Activated CD8-positive, alpha-beta T cell treated with anti-CD3 and anti-CD28 coated beads, Interleukin-2, amount 10 ng/mL, durations not matched to agents 7 days and 5 days (primary cell): ENCODE measurements around the gene FRG2C. TPM values are rescaled to one million over a fixed set of nuclear protein-coding genes. Genes with fewer than 3 reads are reported as not detected.
"Not testable (repeated sequence)": the region's sequence is repeated elsewhere in the genome, so short reads cannot be mapped to it uniquely, and the experiment has no call there.

Experiments
- ATAC-seq: fragments of 150-1000 bp; cut with Tn5 transposase; one replicate; pipeline ENCODE4 v1.10.0; 2021; ENCODE audit warnings: moderate library complexity
- CTCF ChIA-PET: fragments of 350-600 bp; sonication (Branson Sonifier 250); formaldehyde crosslinking; loops from one replicate; lab custom pipeline; 2021; ENCODE audit warnings: antibody characterized with exemption; lab: Charles Lee
- POLR2A ChIA-PET: fragments of 350-600 bp; sonication (Branson Sonifier 250); formaldehyde crosslinking; loops from one replicate; lab custom pipeline; 2021; ENCODE audit warnings: antibody characterized with exemption; lab: Charles Lee
- DNase-seq: peaks from one replicate; pipeline ENCODE4 v3.0.0-alpha.2; 2020
- H3K27ac Mint-ChIP-seq: one replicate; pipeline ENCODE4 v1.8.0; 2021; ENCODE audit warnings: mild to moderate bottlenecking, mixed read lengths
- H3K27me3 Mint-ChIP-seq: one replicate; pipeline ENCODE4 v1.8.0; 2021; ENCODE audit warnings: low read depth, mixed read lengths
- H3K36me3 Mint-ChIP-seq: one replicate; pipeline ENCODE4 v1.8.0; 2021; ENCODE audit warnings: low read depth, mixed read lengths
- H3K4me1 Mint-ChIP-seq: one replicate; pipeline ENCODE4 v1.8.0; 2021; ENCODE audit warnings: low read depth, mixed read lengths
- H3K4me3 Mint-ChIP-seq: one replicate; pipeline ENCODE4 v1.8.0; 2021; ENCODE audit warnings: mild to moderate bottlenecking, mixed read lengths
- H3K9me3 Mint-ChIP-seq: one replicate; pipeline ENCODE4 v1.8.0; 2022; ENCODE audit warnings: mixed read lengths; ENCODE audit not compliant: insufficient read depth
- total RNA-seq, 2 experiments: library from RNA; stranded (reverse); gene quantifications; one replicate each; pipeline ENCODE4 v1.2.3, GENCODE V29; 2021

The FRG2C gene
- total RNA-seq, 2 experiments from 2014 or later, result not detected

GRCh38 chr3:75655101-75655904 lies 8.8 kb upstream of the FRG2C start:
- peaks cover 12% of the 10 kb centered on the region for H3K27me3 Mint-ChIP-seq
- H3K36me3 Mint-ChIP-seq, H3K9me3 Mint-ChIP-seq, DNase-seq, H3K27ac Mint-ChIP-seq, H3K4me3 Mint-ChIP-seq, POLR2A ChIA-PET, CTCF ChIA-PET, H3K4me1 Mint-ChIP-seq, ATAC-seq: not testable (repeated sequence)

- H3K36me3 Mint-ChIP-seq, H3K4me3 Mint-ChIP-seq, H3K9me3 Mint-ChIP-seq, CTCF ChIA-PET, DNase-seq, POLR2A ChIA-PET, ATAC-seq, H3K4me1 Mint-ChIP-seq, H3K27ac Mint-ChIP-seq: not testable (repeated sequence)
- H3K27me3 Mint-ChIP-seq, result peaks cover 15% of the 10 kb centered on the region
These were observed 8.2 kb upstream of the FRG2C start for GRCh38 chr3:75655956-75656355.

- ATAC-seq, DNase-seq, H3K36me3 Mint-ChIP-seq, CTCF ChIA-PET, H3K9me3 Mint-ChIP-seq, POLR2A ChIA-PET, H3K4me1 Mint-ChIP-seq, H3K27ac Mint-ChIP-seq: not testable (repeated sequence)
- Mint-ChIP-seq H3K4me3 (peak overlapping the region; percentile 28), H3K27me3 (peaks cover 15% of the 10 kb centered on the region)
These were observed 5.6 kb upstream of the FRG2C start for GRCh38 chr3:75658411-75659107.

- POLR2A ChIA-PET, H3K27ac Mint-ChIP-seq, DNase-seq, CTCF ChIA-PET, H3K36me3 Mint-ChIP-seq, H3K9me3 Mint-ChIP-seq, H3K4me1 Mint-ChIP-seq, ATAC-seq: not testable (repeated sequence)
- Mint-ChIP-seq H3K27me3 (peaks cover 14% of the 10 kb centered on the region), H3K4me3 (peak overlapping the region; percentile 28)
These were observed 5.1 kb upstream of the FRG2C start for GRCh38 chr3:75659108-75659433.

- H3K27me3 Mint-ChIP-seq, result peaks cover 13% of the 10 kb centered on the region
- peaks cover 28% of the 10 kb centered on the region for H3K9me3 Mint-ChIP-seq
- H3K27ac Mint-ChIP-seq, H3K4me1 Mint-ChIP-seq, DNase-seq, CTCF ChIA-PET, ATAC-seq, POLR2A ChIA-PET, H3K4me3 Mint-ChIP-seq: not testable (repeated sequence)
- peaks cover 13% of the 10 kb centered on the region for H3K36me3 Mint-ChIP-seq
These were observed 1.5 kb downstream of the FRG2C start for GRCh38 chr3:75665626-75666025.

- Mint-ChIP-seq H3K4me3 (peak overlapping the region; percentile 2), H3K36me3 (peaks cover 20% of the 10 kb centered on the region), H3K9me3 (peaks cover 30% of the 10 kb centered on the region), H3K27me3 (peaks cover 29% of the 10 kb centered on the region)
- POLR2A ChIA-PET, CTCF ChIA-PET, ATAC-seq, DNase-seq, H3K4me1 Mint-ChIP-seq, H3K27ac Mint-ChIP-seq: not testable (repeated sequence)
These were observed 3.9 kb downstream of the FRG2C start for GRCh38 chr3:75667757-75668701.

GRCh38 chr3:75668759-75669347 lies 4.7 kb downstream of the FRG2C start:
- H3K27me3 Mint-ChIP-seq, result peaks cover 35% of the 10 kb centered on the region
- H3K4me1 Mint-ChIP-seq, POLR2A ChIA-PET, H3K27ac Mint-ChIP-seq, CTCF ChIA-PET, H3K4me3 Mint-ChIP-seq: not testable (repeated sequence)
- H3K9me3 Mint-ChIP-seq, result peaks cover 38% of the 10 kb centered on the region
- peaks cover 20% of the 10 kb centered on the region for H3K36me3 Mint-ChIP-seq
- DNase-seq (peak; percentile 54), ATAC-seq (peak; percentile 23)

- H3K27me3 Mint-ChIP-seq, result peaks cover 35% of the 10 kb centered on the region
- H3K4me1 Mint-ChIP-seq, H3K27ac Mint-ChIP-seq, CTCF ChIA-PET, H3K4me3 Mint-ChIP-seq, POLR2A ChIA-PET, DNase-seq: not testable (repeated sequence)
- peaks cover 38% of the 10 kb centered on the region for H3K9me3 Mint-ChIP-seq
- peak; percentile 44 for ATAC-seq
- peaks cover 20% of the 10 kb centered on the region for H3K36me3 Mint-ChIP-seq
These were observed 5.5 kb downstream of the FRG2C start for GRCh38 chr3:75669348-75670297.

- peak overlapping the region; percentile 47 for H3K27ac Mint-ChIP-seq
- H3K27me3 Mint-ChIP-seq, result peaks cover 35% of the 10 kb centered on the region
- CTCF ChIA-PET, H3K4me3 Mint-ChIP-seq, ATAC-seq, POLR2A ChIA-PET, H3K4me1 Mint-ChIP-seq, DNase-seq: not testable (repeated sequence)
- peaks cover 20% of the 10 kb centered on the region for H3K36me3 Mint-ChIP-seq
- H3K9me3 Mint-ChIP-seq, result peaks cover 38% of the 10 kb centered on the region
These were observed 6.5 kb downstream of the FRG2C start for GRCh38 chr3:75670298-75671286.
